Muscle layer of colon (tissue), 2 donors: ENCODE results near the gene CNN1.
"Not testable (repeated sequence)": the region's sequence is repeated elsewhere in the genome, so short reads cannot be mapped to it uniquely, and the experiment has no call there.

Experiments used
- H3K27ac ChIP-seq: one replicate; pipeline ENCODE4 v1.7.0; 2013; ENCODE audit warnings: low read depth, mild to moderate bottlenecking, low read length, moderate library complexity
- H3K27me3 ChIP-seq, 2 donors: one replicate each; pipeline ENCODE4 v1.7.0; 2013; ENCODE audit warnings: low read length in 2 of 2, mild to moderate bottlenecking in 2 of 2; ENCODE audit not compliant: insufficient read depth in 2 of 2, control insufficient read depth in 1 of 2
- H3K36me3 ChIP-seq: one replicate; pipeline ENCODE4 v1.7.0; 2013; ENCODE audit warnings: mild to moderate bottlenecking, low read length; ENCODE audit not compliant: insufficient read depth
- H3K4me1 ChIP-seq: one replicate; pipeline ENCODE4 v1.7.0; 2013; ENCODE audit warnings: mild to moderate bottlenecking, low read length; ENCODE audit not compliant: insufficient read depth
- H3K4me3 ChIP-seq, 2 donors: one replicate each; pipeline ENCODE4 v1.7.0; 2013; ENCODE audit warnings: low read length in 2 of 2, low read depth in 1 of 2, mild to moderate bottlenecking in 1 of 2, moderate library complexity in 1 of 2
- H3K9ac ChIP-seq: one replicate; pipeline ENCODE4 v1.7.0; 2013; ENCODE audit warnings: low read length
- H3K9me3 ChIP-seq: one replicate; pipeline ENCODE4 v1.7.0; 2013; ENCODE audit warnings: mild to moderate bottlenecking, low read length
- donor health status: abdominal sarcoma.
- donor health status: Adenocarcinoma of cecum.

Gene CNN1

DNA sequence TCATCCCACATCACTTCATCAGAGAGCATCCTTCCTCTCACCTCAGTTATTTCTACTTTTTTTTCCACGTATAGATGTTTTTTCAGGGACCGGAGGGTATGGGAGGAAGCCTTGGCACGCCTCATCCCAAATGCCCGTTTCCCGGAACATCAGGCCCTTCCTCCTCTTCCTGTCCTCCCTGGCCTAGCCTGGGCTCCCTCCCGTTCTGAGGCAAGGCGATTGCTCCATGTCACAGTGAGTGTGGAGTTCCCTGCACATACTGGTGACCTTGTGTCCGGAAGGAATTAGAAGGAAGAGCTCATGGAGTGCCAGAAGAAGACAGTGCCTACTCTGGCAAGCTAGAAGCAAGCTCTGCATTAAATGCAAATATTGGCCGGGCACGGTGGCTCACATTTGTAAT is 57.5 kb downstream of the CNN1 start:
- Histone ChIP-seq H3K9me3 (no peaks in the 10 kb centered on the region), H3K4me1 (peaks cover 11% of the 10 kb centered on the region), H3K9ac (no peak overlapping the region), H3K27me3 (no peaks in the 10 kb centered on the region), H3K27ac (no peak overlapping the region), H3K36me3 (peaks cover 9% of the 10 kb centered on the region), H3K4me3 (no peak overlapping the region)

DNA sequence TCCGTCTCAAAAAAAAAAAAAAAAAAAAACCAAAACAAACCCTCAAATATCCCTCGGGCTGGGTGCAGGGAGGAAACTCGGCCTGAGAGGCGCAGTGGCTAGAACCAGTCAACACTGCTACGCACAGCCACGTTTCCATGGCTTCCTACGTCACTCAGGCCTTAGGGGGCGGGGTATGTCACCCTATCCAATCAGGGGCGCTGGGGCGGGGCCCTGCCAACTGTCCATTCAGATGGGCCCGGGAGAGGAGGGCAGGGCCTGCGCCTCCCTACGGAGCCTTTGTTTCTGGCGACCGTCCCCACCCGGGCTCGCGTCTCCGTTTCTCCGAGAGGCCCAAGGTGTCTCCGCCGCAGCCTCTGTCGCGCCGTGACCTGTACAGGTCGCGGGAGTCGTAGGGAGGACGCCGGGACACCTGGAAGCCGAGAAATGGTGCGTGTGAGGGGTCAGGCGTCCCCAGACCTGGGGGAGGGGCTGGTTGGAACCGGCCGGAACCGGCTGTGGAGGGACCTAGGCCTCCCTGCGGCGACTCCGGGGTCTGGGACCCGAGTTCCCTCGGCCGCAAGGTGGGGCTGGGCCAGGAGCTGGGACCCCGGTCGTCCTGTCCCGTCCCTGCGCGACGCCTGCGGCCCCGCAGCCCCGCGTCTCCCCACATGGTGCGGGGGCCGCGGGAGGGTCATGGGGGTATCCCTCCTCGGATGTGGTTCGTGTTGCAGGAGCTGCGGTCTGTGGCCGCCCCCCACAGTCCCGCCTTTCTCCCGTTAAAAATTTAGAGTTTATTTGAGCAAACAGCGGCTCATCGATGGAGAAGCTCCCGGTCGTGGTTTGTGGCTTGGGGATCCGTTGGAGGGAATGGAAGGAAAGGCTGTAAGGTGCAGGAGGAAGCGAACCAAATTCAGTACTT is 58.8 kb downstream of the CNN1 start, which contains the start of gene ZNF627:
ZNF627 (plus strand) TSS at position 282 of the 901 bp plus-strand sequence; CDS start at position 427, 145 bp downstream.
- H3K9ac ChIP-seq = peak within 1 kb of the TSS; percentile 68

DNA sequence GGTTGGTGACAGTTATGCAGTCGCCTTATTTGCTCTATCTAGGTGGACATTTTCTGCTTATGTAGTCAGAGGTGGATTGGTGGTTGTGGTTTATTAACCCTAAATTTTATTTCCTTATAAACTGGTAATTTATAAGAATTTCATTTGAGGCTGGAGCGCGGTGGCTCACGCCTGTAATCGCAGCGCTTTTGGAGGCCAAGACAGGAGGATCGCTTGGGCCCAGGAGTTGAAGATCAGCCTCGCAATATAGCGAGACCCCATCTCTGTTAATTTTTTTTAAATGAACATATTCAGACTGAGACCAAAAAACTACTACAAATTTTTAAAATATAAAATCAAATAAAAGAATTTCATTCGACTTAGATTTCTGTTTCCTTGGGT is 59.4 kb downstream of the CNN1 start:
- Histone ChIP-seq H3K27me3 (no peaks in the 10 kb centered on the region), H3K4me3 (peak overlapping the region; percentile 81 to 98), H3K4me1 (peaks cover 11% of the 10 kb centered on the region), H3K9me3 (no peaks in the 10 kb centered on the region), H3K27ac (peak overlapping the region; percentile 94), H3K36me3 (peaks cover 9% of the 10 kb centered on the region), H3K9ac (peak overlapping the region; percentile 68)

More for the DNA sequence above, 58.8 kb downstream of the CNN1 start, which contains the start of gene ZNF627:
- Histone ChIP-seq H3K4me1 (peaks cover 11% of the 10 kb centered on the region), H3K36me3 (peaks cover 9% of the 10 kb centered on the region), H3K27ac (peak within 1 kb of the TSS; percentile 94), H3K9me3 (no peaks in the 10 kb centered on the region), H3K4me3 (peak within 1 kb of the TSS; percentile 81 to 98), H3K27me3 (no peaks in the 10 kb centered on the region)

DNA sequence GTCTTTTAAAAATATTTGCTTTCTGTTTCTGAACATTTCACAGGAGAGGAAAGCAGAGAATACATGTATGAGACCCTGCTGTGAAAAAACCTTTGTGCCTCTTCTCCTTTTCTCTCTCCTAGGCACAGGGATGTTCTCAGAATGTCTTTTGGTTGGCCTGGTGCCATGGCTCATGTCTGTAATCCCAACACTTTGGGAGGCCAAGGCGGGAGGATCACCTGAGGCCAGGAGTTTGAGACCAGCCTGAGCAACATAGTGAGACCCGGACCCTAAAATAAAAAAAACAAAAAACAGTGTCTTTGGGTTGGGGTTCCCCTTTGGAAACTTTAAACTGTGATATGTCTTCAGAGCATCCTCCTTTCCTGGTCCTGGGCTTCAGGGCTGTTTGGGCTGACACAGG is 60.1 kb downstream of the CNN1 start:
- Histone ChIP-seq H3K4me1 (peaks cover 11% of the 10 kb centered on the region), H3K36me3 (peaks cover 9% of the 10 kb centered on the region), H3K9me3 (no peaks in the 10 kb centered on the region), H3K27me3 (no peaks in the 10 kb centered on the region), H3K4me3 (no peak overlapping the region), H3K9ac (no peak overlapping the region), H3K27ac (no peak overlapping the region)

DNA sequence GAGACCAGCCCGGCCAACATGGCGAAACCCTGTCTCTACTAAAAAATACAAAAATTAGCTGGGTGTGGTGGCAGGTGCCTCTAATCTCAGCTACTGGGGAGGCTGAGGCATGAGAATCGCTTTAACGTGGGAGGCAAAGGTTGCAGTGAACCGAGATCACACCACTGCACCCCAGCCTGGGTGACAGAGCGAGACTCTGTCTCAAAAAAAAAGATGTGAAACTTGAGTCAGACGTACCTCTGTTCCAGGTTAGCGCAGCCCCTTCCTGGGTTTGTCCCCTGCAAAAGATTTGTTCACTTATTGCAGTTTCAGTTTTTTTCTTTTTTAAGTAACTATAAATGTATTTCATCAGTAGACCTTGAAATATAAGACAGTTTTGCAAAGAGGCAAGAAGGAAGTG is 61.1 kb downstream of the CNN1 start:
- Histone ChIP-seq H3K36me3 (peaks cover 19% of the 10 kb centered on the region), H3K4me1 (peaks cover 11% of the 10 kb centered on the region)
- H3K9ac ChIP-seq, H3K9me3 ChIP-seq, H3K4me3 ChIP-seq, H3K27me3 ChIP-seq, H3K27ac ChIP-seq: not testable (repeated sequence)
